GM12878 (cell line): ENCODE data around the gene PPFIA4. TPM values are rescaled to one million over a fixed set of nuclear protein-coding genes. Genes with fewer than 3 reads are reported as not detected.

Experiments used
- ATAC-seq: fragments of 200-7000 bp; cut with Tn5 transposase; 3 replicates; pipeline ENCODE4 v1.9.1; 2020; ENCODE audit warnings: mild to moderate bottlenecking, moderate library complexity
- BruUV-seq: library from RNA; stranded (reverse); fragments of 400-500 nt; replicated peaks from 2 replicates; lab custom pipeline; 2021; lab: Mats Ljungman, UMichigan
- CTCF ChIA-PET: fragments of 300-600 bp; sonication (Branson Sonifier 250); formaldehyde crosslinking; extraction: SDS; loops from one replicate; lab custom pipeline; 2021; ENCODE audit warnings: inconsistent platforms; lab: Yijun Ruan, JAX
- POLR2A ChIA-PET: fragments of 350-600 bp; formaldehyde crosslinking; extraction: SDS; loops from one replicate; lab custom pipeline; 2021; ENCODE audit warnings: inconsistent platforms; lab: Charles Lee
- RAD21 ChIA-PET: fragments of 300-600 bp; sonication (Branson Sonifier 250); formaldehyde crosslinking; loops from one replicate; lab custom pipeline; 2023; ENCODE audit warnings: antibody characterized with exemption; ENCODE audit not compliant: unreplicated experiment; lab: Charles Lee
- SMC1A ChIA-PET: fragments of 300-600 bp; sonication (Branson Sonifier 250); formaldehyde crosslinking; loops from one replicate; lab custom pipeline; 2023; ENCODE audit not compliant: unreplicated experiment, uncharacterized antibody; lab: Charles Lee
- DNase-seq: peaks from one replicate; pipeline ENCODE4 v3.0.0-alpha.2; 2011; ENCODE audit warnings: low read depth, low spot score
- FAIRE-seq: peaks from 3 replicates; lab custom pipeline; 2011; peaks lifted over from hg19 to GRCh38; lab: Jason Lieb, UNC
- H2AFZ ChIP-seq: 2 replicates; pipeline ENCODE4 v1.6.0; 2011; ENCODE audit warnings: low read depth, low read length, control low read depth; ENCODE audit not compliant: control insufficient read depth
- H3K27ac ChIP-seq: 2 replicates; pipeline ENCODE4 v1.5.1; 2011; ENCODE audit warnings: control low read depth; ENCODE audit not compliant: control insufficient read depth, insufficient read depth
- H3K27me3 ChIP-seq, 2 experiments: replicated peaks in 1 of 2; 2 replicates each; pipeline versions ENCODE4 v1.6.0 to v1.6.1; 2011; ENCODE audit warnings: low read length in 1 of 2; ENCODE audit not compliant: control insufficient read depth in 2 of 2, insufficient read depth in 2 of 2
- H3K36me3 ChIP-seq, 2 experiments: 2 replicates each; pipeline ENCODE4 v1.5.1; 2011; ENCODE audit warnings: low read length in 1 of 2; ENCODE audit not compliant: control insufficient read depth in 2 of 2, insufficient read depth in 2 of 2
- H3K4me1 ChIP-seq: 2 replicates; pipeline ENCODE4 v1.6.1; 2011; ENCODE audit warnings: mild to moderate bottlenecking, low read length, moderate library complexity, mixed read lengths; ENCODE audit not compliant: control insufficient read depth, insufficient read depth
- H3K4me2 ChIP-seq: 2 replicates; pipeline ENCODE4 v1.6.0; 2011; ENCODE audit warnings: control low read depth; ENCODE audit not compliant: control insufficient read depth, insufficient read depth
- H3K4me3 ChIP-seq: fragments of 200-600 bp; sonication (generic); 2 replicates; pipeline ENCODE4 v1.5.1; 2016
- H3K79me2 ChIP-seq: 2 replicates; pipeline ENCODE4 v1.6.0; 2011; ENCODE audit warnings: low read length; ENCODE audit not compliant: control insufficient read depth, insufficient read depth
- H3K9ac ChIP-seq: 2 replicates; pipeline ENCODE4 v1.8.0; 2011; ENCODE audit warnings: low read length, control low read depth, mixed read lengths; ENCODE audit not compliant: control insufficient read depth, insufficient read depth
- H3K9me3 ChIP-seq: replicated peaks from 3 replicates; pipeline ENCODE4 v1.5.1; 2011; ENCODE audit warnings: mild to moderate bottlenecking, low read length; ENCODE audit not compliant: control insufficient read depth, insufficient read depth
- H4K20me1 ChIP-seq: 2 replicates; pipeline ENCODE4 v1.6.0; 2011; ENCODE audit not compliant: control insufficient read depth, insufficient read depth
- ASH2L ChIP-seq: fragments of 300-600, 200-600 bp; sonication (generic); IDR thresholded peaks from 2 replicates; pipeline ENCODE4 v1.6.1; 2017; ENCODE audit warnings: low read depth, mild to moderate bottlenecking, borderline replicate concordance
- BCL11A ChIP-seq: IDR thresholded peaks from 2 replicates; pipeline ENCODE4 v1.6.1; 2011; ENCODE audit warnings: low read depth, low read length
- BCL3 ChIP-seq: IDR thresholded peaks from 2 replicates; pipeline ENCODE4 v1.6.1; 2011; ENCODE audit warnings: borderline replicate concordance, low read depth, mild to moderate bottlenecking, moderate library complexity, low read length; ENCODE audit not compliant: insufficient read depth, poor library complexity, severe bottlenecking
- CBX5 ChIP-seq: sonication (generic); IDR thresholded peaks from 2 replicates; pipeline ENCODE4 v1.6.1; 2016; ENCODE audit warnings: low read depth, moderate library complexity, mild to moderate bottlenecking, inconsistent platforms
- EP300 ChIP-seq, 2 experiments: fragments of 150-350 bp in 1 of 2; IDR thresholded peaks; 2 replicates each; pipeline ENCODE4 v1.6.1; 2011 to 2012; ENCODE audit warnings: low read depth in 2 of 2, low read length in 2 of 2, borderline replicate concordance in 1 of 2, improper control_type of control experiment in 1 of 2, inconsistent platforms in 1 of 2; ENCODE audit not compliant: control insufficient read depth in 1 of 2
- ETV6 ChIP-seq, 2 experiments: fragments of 450-650 bp in 1 of 2; IDR thresholded peaks in 1 of 2; conservative IDR thresholded peaks in 1 of 2; 2 replicates each; pipeline ENCODE4 v1.6.1; 2014; ENCODE audit warnings: antibody characterized with exemption in 1 of 2, borderline replicate concordance in 1 of 2, low read depth in 1 of 2, mild to moderate bottlenecking in 1 of 2, moderate library complexity in 1 of 2
- SKIL ChIP-seq: fragments of 450-650 bp; IDR thresholded peaks from 2 replicates; pipeline ENCODE4 v1.6.1; 2017; ENCODE audit warnings: mild to moderate bottlenecking, low read depth, inconsistent platforms; ENCODE audit not compliant: poor library complexity, severe bottlenecking
- SRF ChIP-seq, 2 experiments: IDR thresholded peaks; 2 replicates each; pipeline ENCODE4 v1.6.1; 2011; ENCODE audit warnings: low read depth in 2 of 2, low read length in 2 of 2, mild to moderate bottlenecking in 1 of 2, moderate library complexity in 1 of 2
- TARDBP ChIP-seq: IDR thresholded peaks from 2 replicates; pipeline ENCODE4 v1.6.1; 2016; ENCODE audit warnings: borderline replicate concordance
- ZBED1 ChIP-seq: IDR thresholded peaks from 2 replicates; pipeline ENCODE4 v1.6.1; 2016; ENCODE audit warnings: borderline replicate concordance
- ZNF217 ChIP-seq: fragments of 450-650 bp; IDR thresholded peaks from 2 replicates; pipeline ENCODE4 v1.6.1; 2017; ENCODE audit warnings: antibody characterized with exemption, mild to moderate bottlenecking
- ZSCAN29 ChIP-seq: fragments of 450-650 bp; IDR thresholded peaks from 2 replicates; pipeline ENCODE4 v1.6.1; 2017; ENCODE audit warnings: mild to moderate bottlenecking, moderate library complexity
- WGBS: methylation state at CpG from one replicate; pipeline ENCODE4 v1.1.6; 2016; ENCODE audit warnings: low lambda C conversion rate; ENCODE audit not compliant: insufficient replicate concordance, insufficient coverage; ENCODE audit errors: missing lambda C conversion rate; 5-methylcytosine and 5-hydroxymethylcytosine counted together
- in situ Hi-C: fragments of 300-500 bp; cut with MboI; formaldehyde crosslinking; loops from 9 replicates; pipeline ENCODE4 v1.14.3; 2018; ENCODE audit warnings: mixed read lengths
- intact Hi-C: fragments of 100-400 bp; cut with micrococcal nuclease; formaldehyde crosslinking; loops from one replicate; pipeline ENCODE4 v1.14.2; 2022; ENCODE audit not compliant: unreplicated experiment
- polyA plus RNA-seq, 11 experiments: library from polyadenylated mRNA; depleted of rRNA in 4 of 11; unstranded in 6 of 11; stranded (reverse) in 5 of 11; fragments of >200 nt; fragmentation: Nextera tagmentation in 4 of 11; fragmentation: Illumina TruSeq in 1 of 11; extraction: Ambion mirVana in 4 of 11; extraction: Trizol in 1 of 11; gene quantifications; 1 replicate in 1 of 11; 2 replicates in 10 of 11; pipeline versions ENCODE4 v1.2.1 to v1.2.3, GENCODE V29; 2011 to 2016; ENCODE audit warnings: inconsistent platforms in 2 of 11, missing spikeins in 2 of 11, low read depth in 1 of 11
- total RNA-seq, 4 experiments: library from RNA; depleted of rRNA in 3 of 4; stranded (reverse); fragments of >200 nt in 3 of 4; fragmentation: Illumina TruSeq in 1 of 4; extraction: Trizol in 1 of 4; gene quantifications; 2 replicates each; pipeline versions ENCODE4 v1.2.1 to v1.2.3, GENCODE V29; 2013 to 2021
- TF ChIP-seq, protein P1 (sequence below): fragments of 450-650 bp; IDR thresholded peaks from 2 replicates; pipeline ENCODE4 v1.6.1; 2018; ENCODE audit warnings: borderline replicate concordance, mild to moderate bottlenecking; ENCODE audit not compliant: partially characterized antibody

The PPFIA4 gene
- total and polyA plus RNA-seq, 10 of the 15 experiments (the other 5 are each of a cell fraction or from before 2014, with no cell fraction given) = 0.02 to 19.7 (median 0.34) TPM; not detected in 1

GRCh38 chr1:203066965-203067364, 40.7 kb downstream of the PPFIA4 start (continued):
- TF ChIP-seq ETV6 (conservative IDR thresholded peaks at IDR 0.05 in 1 of 2, IDR thresholded peaks at IDR 0.05 in 1 of 2; ENCODE audit: borderline replicate concordance in 1 of 2, low read depth in 1 of 2) (no peak), BCL11A (no peak), ASH2L (no peak), ZSCAN29 (no peak)
- TF ChIP-seq, protein P1, sequence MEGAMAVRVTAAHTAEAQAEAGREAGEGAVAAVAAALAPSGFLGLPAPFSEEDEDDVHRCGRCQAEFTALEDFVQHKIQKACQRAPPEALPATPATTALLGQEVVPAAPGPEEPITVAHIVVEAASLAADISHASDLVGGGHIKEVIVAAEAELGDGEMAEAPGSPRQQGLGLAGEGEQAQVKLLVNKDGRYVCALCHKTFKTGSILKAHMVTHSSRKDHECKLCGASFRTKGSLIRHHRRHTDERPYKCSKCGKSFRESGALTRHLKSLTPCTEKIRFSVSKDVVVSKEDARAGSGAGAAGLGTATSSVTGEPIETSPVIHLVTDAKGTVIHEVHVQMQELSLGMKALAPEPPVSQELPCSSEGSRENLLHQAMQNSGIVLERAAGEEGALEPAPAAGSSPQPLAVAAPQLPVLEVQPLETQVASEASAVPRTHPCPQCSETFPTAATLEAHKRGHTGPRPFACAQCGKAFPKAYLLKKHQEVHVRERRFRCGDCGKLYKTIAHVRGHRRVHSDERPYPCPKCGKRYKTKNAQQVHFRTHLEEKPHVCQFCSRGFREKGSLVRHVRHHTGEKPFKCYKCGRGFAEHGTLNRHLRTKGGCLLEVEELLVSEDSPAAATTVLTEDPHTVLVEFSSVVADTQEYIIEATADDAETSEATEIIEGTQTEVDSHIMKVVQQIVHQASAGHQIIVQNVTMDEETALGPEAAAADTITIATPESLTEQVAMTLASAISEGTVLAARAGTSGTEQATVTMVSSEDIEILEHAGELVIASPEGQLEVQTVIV = no peak
- TF ChIP-seq, all 136 proteins: peak for 0

- Histone ChIP-seq H3K79me2 (no peaks in the 10 kb centered on the region), H3K27ac (no peak overlapping the region), H3K4me3 (no peak overlapping the region), H3K9me3 (no peaks in the 10 kb centered on the region), H3K4me1 (no peaks in the 10 kb centered on the region; the same call in 1 of the 2 replicates), H3K9ac (no peak overlapping the region), H3K4me2 (peak overlapping the region; percentile 12; the same call in 1 of the 2 replicates), H3K27me3 (no peaks in the 10 kb centered on the region; a peak in 1 of 4 replicates), H3K36me3 (no peaks in the 10 kb centered on the region), H4K20me1 (no peaks in the 10 kb centered on the region), H2AFZ (no peak overlapping the region)
- CTCF ChIA-PET = interaction anchor here (0.6 to 1.1 kb wide), 4 partner anchors 30 to 930 kb away, joined by 3 to 5 read pairs (median 3); no protein-coding TSS in a partner anchor
- RAD21 ChIA-PET = interaction anchor here (1.3 kb wide), 1 partner anchor 30 kb away, joined by 3 read pairs; no protein-coding TSS in a partner anchor
- BruUV-seq = no TSS peak
- in situ Hi-C loops (no loop called here), intact Hi-C loops (no loop called here)
- POLR2A ChIA-PET = no interaction called here
- 20% methylated on average over 4 of the region's 4 CpGs for WGBS
- ATAC-seq (no peak), DNase-seq (no peak), FAIRE-seq (no peak)
- SMC1A ChIA-PET = no interaction called here
- no peak for TF ChIP-seq ZNF217
- no peak for TF ChIP-seq SRF (IDR thresholded peaks at IDR 0.05; ENCODE audit: low read depth in 2 of 2, low read length in 2 of 2)
- TF ChIP-seq SKIL = no peak
- no peak for TF ChIP-seq BCL3
- TF ChIP-seq ZBED1 = no peak
- TF ChIP-seq TARDBP = no peak
- TF ChIP-seq EP300 (IDR thresholded peaks at IDR 0.05; ENCODE audit: borderline replicate concordance in 1 of 2, control insufficient read depth in 1 of 2, low read depth in 2 of 2, low read length in 2 of 2) = no peak
- no peak for TF ChIP-seq CBX5
These were observed 42.9 kb downstream of the PPFIA4 start for GRCh38 chr1:203069030-203069747.
